ENCODE results near the gene KCNN2. TPM values are rescaled to one million over a fixed set of nuclear protein-coding genes. Genes with fewer than 3 reads are reported as not detected.

The KCNN2 gene
- total and polyA plus RNA-seq, 2 of the 4 experiments (the other 2 are of a cell fraction), result 2.2 to 8.8 TPM

GRCh38 chr5:114363837-114364236, 2.0 kb downstream of the KCNN2 start:
- H3K4me3 ChIP-seq (ENCODE audit: insufficient read depth, low read depth, low read length), result peak overlapping the region; percentile 76
- no peak for DNase-seq

More at GRCh38 chr5:114363837-114364236, 2.0 kb downstream of the KCNN2 start:
- H3K27me3 ChIP-seq (ENCODE audit: control insufficient read depth, insufficient read depth, low read length), result peaks cover 7% of the 10 kb centered on the region
- H3K4ac ChIP-seq (ENCODE audit: low read depth, low read length), result no peak overlapping the region
- WGBS, 2 experiments (ENCODE audit: extremely low coverage in 2 of 2, insufficient read length in 1 of 2), result 2% methylated on average over 6 of the region's 10 CpGs; no CpG with 5 or more reads in 1 of the 2 experiments
- no peak overlapping the region for H4K5ac ChIP-seq (ENCODE audit: low read depth, low read length)
- H3K9me3 ChIP-seq (ENCODE audit: control insufficient read depth, insufficient read depth, low read length), result no peaks in the 10 kb centered on the region
- no peak overlapping the region for H2BK5ac ChIP-seq (ENCODE audit: low read depth, low read length, poor library complexity, severe bottlenecking)
- H3K4me2 ChIP-seq (ENCODE audit: low read depth, low read length), result peak overlapping the region; percentile 90
- no peak for TF ChIP-seq MXI1 (IDR thresholded peaks at IDR 0.05; ENCODE audit: borderline replicate concordance, low read depth, low read length)
- TF ChIP-seq USF2 (IDR thresholded peaks at IDR 0.05; ENCODE audit: low read depth, low read length), result no peak
- TF ChIP-seq, protein P1, sequence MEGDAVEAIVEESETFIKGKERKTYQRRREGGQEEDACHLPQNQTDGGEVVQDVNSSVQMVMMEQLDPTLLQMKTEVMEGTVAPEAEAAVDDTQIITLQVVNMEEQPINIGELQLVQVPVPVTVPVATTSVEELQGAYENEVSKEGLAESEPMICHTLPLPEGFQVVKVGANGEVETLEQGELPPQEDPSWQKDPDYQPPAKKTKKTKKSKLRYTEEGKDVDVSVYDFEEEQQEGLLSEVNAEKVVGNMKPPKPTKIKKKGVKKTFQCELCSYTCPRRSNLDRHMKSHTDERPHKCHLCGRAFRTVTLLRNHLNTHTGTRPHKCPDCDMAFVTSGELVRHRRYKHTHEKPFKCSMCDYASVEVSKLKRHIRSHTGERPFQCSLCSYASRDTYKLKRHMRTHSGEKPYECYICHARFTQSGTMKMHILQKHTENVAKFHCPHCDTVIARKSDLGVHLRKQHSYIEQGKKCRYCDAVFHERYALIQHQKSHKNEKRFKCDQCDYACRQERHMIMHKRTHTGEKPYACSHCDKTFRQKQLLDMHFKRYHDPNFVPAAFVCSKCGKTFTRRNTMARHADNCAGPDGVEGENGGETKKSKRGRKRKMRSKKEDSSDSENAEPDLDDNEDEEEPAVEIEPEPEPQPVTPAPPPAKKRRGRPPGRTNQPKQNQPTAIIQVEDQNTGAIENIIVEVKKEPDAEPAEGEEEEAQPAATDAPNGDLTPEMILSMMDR (conservative IDR thresholded peaks at IDR 0.05; ENCODE audit: low read depth, low read length), result no peak
- no peak for TF ChIP-seq BHLHE40 (IDR thresholded peaks at IDR 0.05; ENCODE audit: low read depth, low read length)
- no peak for TF ChIP-seq CHD1 (IDR thresholded peaks at IDR 0.05; ENCODE audit: low read depth, low read length)
- TF ChIP-seq RFX5 (IDR thresholded peaks at IDR 0.05; ENCODE audit: low read depth, low read length), result no peak
- no peak for TF ChIP-seq MAFK (IDR thresholded peaks at IDR 0.05; ENCODE audit: low read depth, low read length)
- TF ChIP-seq SMC3 (IDR thresholded peaks at IDR 0.05; ENCODE audit: low read depth, low read length), result no peak
- no peak for TF ChIP-seq NFE2L2 (IDR thresholded peaks at IDR 0.05; ENCODE audit: low read depth, low read length)
- no peak for TF ChIP-seq RCOR1 (IDR thresholded peaks at IDR 0.05; ENCODE audit: insufficient replicate concordance, low read length)
- TF ChIP-seq CEBPB (IDR thresholded peaks at IDR 0.05; ENCODE audit: low read depth, low read length), result no peak
- no peak for TF ChIP-seq FOS (IDR thresholded peaks at IDR 0.05; ENCODE audit: low read depth, low read length)
- TF ChIP-seq RAD21 (IDR thresholded peaks at IDR 0.05; ENCODE audit: low read length), result no peak
- no peak for TF ChIP-seq MAZ (IDR thresholded peaks at IDR 0.05; ENCODE audit: borderline replicate concordance, low read depth, low read length)
- TF ChIP-seq POLR2A (IDR thresholded peaks at IDR 0.05; ENCODE audit: low read depth, low read length), result no peak
- TF ChIP-seq ELK1 (IDR thresholded peaks at IDR 0.05; ENCODE audit: borderline replicate concordance, low read depth, low read length), result no peak
- H3K9ac ChIP-seq (ENCODE audit: low read depth, low read length), result no peak overlapping the region
- no peak overlapping the region for H3K56ac ChIP-seq (ENCODE audit: extremely low read depth, insufficient read depth, low read length)
- H3K18ac ChIP-seq (ENCODE audit: low read depth, low read length), result no peak overlapping the region
- H3K14ac ChIP-seq (replicated peaks; ENCODE audit: low read depth, low read length), result no peak overlapping the region
- H3K4me1 ChIP-seq (ENCODE audit: control insufficient read depth, insufficient read depth, low read length), result no peaks in the 10 kb centered on the region
- CTCF ChIA-PET, result interaction anchor here (1.1 kb wide), 1 partner anchor 10 kb away, joined by 3 read pairs; no protein-coding TSS in a partner anchor
- no peak overlapping the region; the same call in 1 of the 2 replicates for H3K23ac ChIP-seq (ENCODE audit: low read depth, low read length)
- dilution Hi-C loops (cut with HindIII; ENCODE audit: low sequenced_read_pairs, unreplicated experiment) (no loop called here), in situ Hi-C loops (cut with MboI; ENCODE audit: low sequenced_read_pairs) (loop anchor here (5.0 kb wide), 1 partner anchor 83 kb away; no protein-coding TSS in a partner anchor), intact Hi-C loops (cut with micrococcal nuclease) (loop anchor here (10.0 kb wide), 1 partner anchor 701 kb away; no protein-coding TSS in a partner anchor)
- no peak for ATAC-seq (ENCODE audit: low read depth)
- no peak overlapping the region for H2BK120ac ChIP-seq (ENCODE audit: low read depth, low read length)
- no peak overlapping the region for H3K27ac ChIP-seq (ENCODE audit: insufficient read depth, low read length)
- no peak overlapping the region for H4K8ac ChIP-seq (ENCODE audit: low read depth in 2 of 2, low read length in 2 of 2)
- H2BK15ac ChIP-seq (ENCODE audit: low read depth, low read length), result no peak overlapping the region
- H4K20me1 ChIP-seq (ENCODE audit: insufficient read depth, low read length), result no peaks in the 10 kb centered on the region
- H2AK5ac ChIP-seq (ENCODE audit: low read depth, low read length), result no peak overlapping the region
- BruUV-seq (replicated peaks), result no TSS peak
- POLR2A ChIA-PET (ENCODE audit: unreplicated experiment), result no interaction called here
- H2AK9ac ChIP-seq (replicated peaks; ENCODE audit: low read depth, low read length, poor library complexity), result no peak overlapping the region
- no peaks in the 10 kb centered on the region for H3K9me1 ChIP-seq (ENCODE audit: insufficient read depth, low read length)
- H2BK20ac ChIP-seq (ENCODE audit: low read depth, low read length), result no peak overlapping the region
- H2AFZ ChIP-seq (replicated peaks; ENCODE audit: low read length, poor library complexity), result peak overlapping the region; percentile 93
- H3K36me3 ChIP-seq (ENCODE audit: control insufficient read depth, insufficient read depth, low read length), result no peaks in the 10 kb centered on the region
- no peaks in the 10 kb centered on the region for H3K79me1 ChIP-seq (ENCODE audit: low read depth in 1 of 2, low read length in 2 of 2)
- H4K91ac ChIP-seq (ENCODE audit: insufficient read depth, low read depth, low read length), result no peak overlapping the region

Data from IMR-90 (cell line).